ENCODE measurements around the gene ERBB4. TPM values are rescaled to one million over a fixed set of nuclear protein-coding genes. Genes with fewer than 3 reads are reported as not detected.

Gene ERBB4
- total RNA-seq, 2 experiments from 2014 or later, result not detected

DNA sequence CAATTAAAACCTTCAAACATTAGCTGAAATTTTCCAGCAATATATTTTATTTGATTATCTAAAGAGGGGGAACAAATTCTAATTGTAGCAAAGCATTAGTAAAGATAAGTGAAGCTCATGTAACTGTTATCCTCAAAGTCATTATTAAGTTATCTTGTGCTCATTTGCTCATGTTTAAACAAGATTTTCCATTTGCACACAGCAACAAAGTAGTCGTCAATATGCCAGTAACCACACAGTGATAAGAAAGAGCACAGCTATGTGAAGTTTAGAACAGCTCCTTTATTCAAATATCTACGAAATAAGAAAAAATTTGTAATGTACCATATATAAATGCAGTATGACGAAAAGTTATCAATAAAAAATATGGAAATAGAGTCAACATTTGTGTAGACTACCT, 159.5 kb downstream of the ERBB4 start:
- no peak overlapping the region for H3K27ac ChIP-seq (ENCODE audit: low read depth in 1 of 2, low read length in 2 of 2)
- Mint-ChIP-seq H3K27me3 (no peaks in the 10 kb centered on the region), H3K4me1 (ENCODE audit: low read depth) (no peaks in the 10 kb centered on the region), H3K36me3 (ENCODE audit: low read depth) (no peaks in the 10 kb centered on the region), H3K27ac (no peak overlapping the region), H3K4me3 (no peak overlapping the region), H3K9me3 (no peaks in the 10 kb centered on the region)
- no peaks in the 10 kb centered on the region for H3K27me3 ChIP-seq (ENCODE audit: control insufficient read depth in 1 of 2, insufficient read depth in 2 of 2, low read length in 2 of 2)
- no peaks in the 10 kb centered on the region for H3K4me1 ChIP-seq (ENCODE audit: insufficient read depth, low read length)
- no peaks in the 10 kb centered on the region for H3K36me3 ChIP-seq (ENCODE audit: insufficient read depth, low read length)
- no peak for ATAC-seq (ENCODE audit: poor library complexity)
- TF ChIP-seq, protein P1, sequence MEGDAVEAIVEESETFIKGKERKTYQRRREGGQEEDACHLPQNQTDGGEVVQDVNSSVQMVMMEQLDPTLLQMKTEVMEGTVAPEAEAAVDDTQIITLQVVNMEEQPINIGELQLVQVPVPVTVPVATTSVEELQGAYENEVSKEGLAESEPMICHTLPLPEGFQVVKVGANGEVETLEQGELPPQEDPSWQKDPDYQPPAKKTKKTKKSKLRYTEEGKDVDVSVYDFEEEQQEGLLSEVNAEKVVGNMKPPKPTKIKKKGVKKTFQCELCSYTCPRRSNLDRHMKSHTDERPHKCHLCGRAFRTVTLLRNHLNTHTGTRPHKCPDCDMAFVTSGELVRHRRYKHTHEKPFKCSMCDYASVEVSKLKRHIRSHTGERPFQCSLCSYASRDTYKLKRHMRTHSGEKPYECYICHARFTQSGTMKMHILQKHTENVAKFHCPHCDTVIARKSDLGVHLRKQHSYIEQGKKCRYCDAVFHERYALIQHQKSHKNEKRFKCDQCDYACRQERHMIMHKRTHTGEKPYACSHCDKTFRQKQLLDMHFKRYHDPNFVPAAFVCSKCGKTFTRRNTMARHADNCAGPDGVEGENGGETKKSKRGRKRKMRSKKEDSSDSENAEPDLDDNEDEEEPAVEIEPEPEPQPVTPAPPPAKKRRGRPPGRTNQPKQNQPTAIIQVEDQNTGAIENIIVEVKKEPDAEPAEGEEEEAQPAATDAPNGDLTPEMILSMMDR (IDR thresholded peaks at IDR 0.05), result no peak
- no peak overlapping the region for H3K4me3 ChIP-seq (ENCODE audit: low read length)
- CTCF ChIA-PET, result no interaction called here
- no peaks in the 10 kb centered on the region for H3K9me3 ChIP-seq (ENCODE audit: control insufficient read depth in 1 of 2, insufficient read depth in 1 of 2, low read length in 2 of 2)
- POLR2A ChIA-PET, result no interaction called here
- no peak for DNase-seq
- intact Hi-C loops (cut with DNase I, micrococcal nuclease), result no loop called here

DNA sequence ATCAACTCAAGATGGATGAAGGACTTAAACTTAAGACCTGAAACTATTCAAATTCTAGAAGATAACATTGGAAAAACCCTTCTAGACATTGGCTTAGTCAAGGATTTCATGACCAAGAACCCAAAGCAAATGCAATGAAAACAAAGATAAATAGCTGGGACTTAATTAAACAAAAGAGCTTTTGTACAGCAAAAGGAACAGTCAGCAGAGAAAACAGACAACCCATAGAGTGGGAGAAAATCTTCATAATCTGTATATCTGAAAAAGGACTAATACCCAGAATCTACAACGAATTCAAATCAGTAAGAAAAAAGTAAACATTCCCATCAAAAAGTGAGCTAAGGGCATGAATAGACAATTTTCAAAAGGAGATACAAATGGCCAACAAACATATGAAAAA, 171.2 kb downstream of the ERBB4 start:
- intact Hi-C loops (cut with DNase I, micrococcal nuclease), result no loop called here

GRCh38 chr2:212364112-212364985, 174.3 kb downstream of the ERBB4 start:
- Histone ChIP-seq H3K4me1 (ENCODE audit: insufficient read depth, low read length) (no peaks in the 10 kb centered on the region), H3K9me3 (ENCODE audit: control insufficient read depth in 1 of 2, insufficient read depth in 1 of 2, low read length in 2 of 2) (no peaks in the 10 kb centered on the region), H3K36me3 (ENCODE audit: insufficient read depth, low read length) (no peaks in the 10 kb centered on the region), H3K27ac (ENCODE audit: low read depth in 1 of 2, low read length in 2 of 2) (no peak overlapping the region), H3K27me3 (ENCODE audit: control insufficient read depth in 1 of 2, insufficient read depth in 2 of 2, low read length in 2 of 2) (no peaks in the 10 kb centered on the region), H3K4me3 (ENCODE audit: low read length) (no peak overlapping the region)
- DNase-seq, result no peak
- Mint-ChIP-seq H3K27ac (no peak overlapping the region), H3K27me3 (no peaks in the 10 kb centered on the region), H3K4me1 (ENCODE audit: low read depth) (no peaks in the 10 kb centered on the region), H3K9me3 (no peaks in the 10 kb centered on the region), H3K4me3 (no peak overlapping the region), H3K36me3 (ENCODE audit: low read depth) (no peaks in the 10 kb centered on the region)
- POLR2A ChIA-PET, result no interaction called here
- TF ChIP-seq, protein P1 (IDR thresholded peaks at IDR 0.05), result no peak
- no peak for ATAC-seq (ENCODE audit: poor library complexity)
- intact Hi-C loops (cut with DNase I, micrococcal nuclease), result no loop called here
- CTCF ChIA-PET, result no interaction called here

More for the DNA sequence above, 171.2 kb downstream of the ERBB4 start:
- ATAC-seq (ENCODE audit: poor library complexity) (no peak), DNase-seq (no peak)
- ChIA-PET POLR2A (no interaction called here), CTCF (no interaction called here)
- Histone ChIP-seq H3K36me3 (ENCODE audit: insufficient read depth, low read length) (no peaks in the 10 kb centered on the region), H3K27me3 (ENCODE audit: control insufficient read depth in 1 of 2, insufficient read depth in 2 of 2, low read length in 2 of 2) (no peaks in the 10 kb centered on the region), H3K9me3 (ENCODE audit: control insufficient read depth in 1 of 2, insufficient read depth in 1 of 2, low read length in 2 of 2) (no peaks in the 10 kb centered on the region), H3K4me1 (ENCODE audit: insufficient read depth, low read length) (no peaks in the 10 kb centered on the region), H3K4me3 (ENCODE audit: low read length) (no peak overlapping the region), H3K27ac (ENCODE audit: low read depth in 1 of 2, low read length in 2 of 2) (no peak overlapping the region)
- Mint-ChIP-seq H3K4me1 (ENCODE audit: low read depth) (no peaks in the 10 kb centered on the region), H3K4me3 (no peak overlapping the region), H3K27ac (no peak overlapping the region), H3K9me3 (no peaks in the 10 kb centered on the region), H3K27me3 (no peaks in the 10 kb centered on the region), H3K36me3 (ENCODE audit: low read depth) (no peaks in the 10 kb centered on the region)
- TF ChIP-seq, protein P1 (IDR thresholded peaks at IDR 0.05), result no peak

Measured in CD4-positive, alpha-beta T cell (primary cell).